ENCODE data around the gene MAP3K7.
A peak's percentile ranks its signal among the peaks of the same experiment; 100 is the strongest.

The MAP3K7 gene
- 47.4 to 154 (median 78.3) reads per million in 17 experiments for total RNA-seq

DNA sequence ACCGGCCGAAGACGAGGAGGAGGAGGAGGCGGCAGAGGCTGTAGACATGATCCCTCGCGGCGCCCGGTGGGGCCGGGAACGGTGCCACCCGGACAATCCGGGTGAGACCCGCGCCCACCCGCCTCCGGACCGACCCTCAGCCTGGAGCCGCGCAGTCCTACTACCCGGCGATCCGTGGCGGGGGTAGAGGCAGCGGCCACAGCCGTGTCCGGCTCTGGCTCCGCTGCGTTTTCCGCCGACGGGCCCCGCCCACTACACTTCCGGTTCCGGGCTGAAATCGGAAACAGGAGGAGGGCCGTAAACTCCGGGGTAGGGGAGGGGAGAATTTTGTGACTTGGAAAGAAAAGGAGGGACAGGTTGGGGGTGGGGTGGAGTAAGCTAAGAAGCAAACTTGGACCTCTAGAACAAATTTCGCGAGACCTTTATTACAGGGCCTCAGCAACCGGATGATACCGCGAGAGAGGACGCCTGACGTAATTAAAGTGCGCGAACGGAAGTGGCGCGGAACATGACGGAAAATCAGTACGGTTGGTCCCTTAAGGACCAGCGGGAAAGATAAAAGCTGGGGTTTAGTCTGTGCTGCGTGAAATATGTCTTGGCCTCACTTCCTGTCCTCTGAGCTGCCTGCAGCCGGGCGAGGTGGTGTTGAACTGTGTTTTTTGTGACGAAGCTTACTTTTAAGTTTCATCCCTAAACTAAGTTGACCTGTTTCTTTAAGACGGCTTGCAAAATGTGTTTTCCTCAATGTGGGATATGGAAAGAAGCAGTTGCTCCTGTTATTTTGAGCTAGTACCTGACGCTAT is at the start of gene MAP3K7:
Gene MAP3K7 (minus strand): TSS at position 237 of the 803 bp plus-strand sequence. CDS start 189 bp downstream, at position 48.
- DNase-seq: peak; percentile 95 to 98 (median 97)

DNA sequence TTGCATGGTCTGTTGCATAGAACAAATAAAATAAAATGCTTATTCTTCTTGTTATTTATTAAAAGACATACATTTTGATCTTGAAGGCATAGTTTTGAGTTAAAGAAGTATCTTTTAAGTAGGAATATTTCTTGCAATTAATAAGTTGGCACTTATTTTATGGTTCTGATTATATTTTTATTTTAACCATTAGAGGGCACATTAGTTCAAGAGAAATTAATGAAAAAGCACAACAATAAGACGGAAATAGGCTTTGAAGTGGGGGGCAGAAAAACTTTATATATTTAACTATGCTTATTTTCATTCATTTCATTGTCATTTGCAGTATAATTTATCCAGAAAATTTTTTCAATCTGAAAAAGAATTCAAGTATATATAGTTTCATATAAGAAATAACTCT is 44.2 kb upstream of the MAP3K7 start:
- no peak for DNase-seq

DNA sequence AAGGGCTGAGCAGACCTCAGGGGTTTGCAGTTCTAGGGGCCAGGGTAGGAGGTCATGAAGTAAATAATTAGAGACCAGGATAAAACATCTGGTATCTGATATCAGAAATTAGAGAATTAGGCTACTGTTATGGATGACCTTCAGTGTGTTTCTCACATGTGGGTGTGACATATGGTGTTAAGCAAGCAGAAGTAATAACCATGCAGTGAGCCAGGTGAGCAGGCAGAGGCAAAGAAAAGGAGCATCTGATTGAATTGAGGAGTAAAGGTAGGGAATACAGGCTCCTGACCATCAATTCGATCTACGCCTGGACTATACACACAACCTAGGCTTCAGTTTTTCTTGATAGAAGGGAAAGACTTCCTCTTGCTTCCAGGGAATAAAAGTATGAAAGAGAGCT is 34.7 kb upstream of the MAP3K7 start:
- no peak for DNase-seq

DNA sequence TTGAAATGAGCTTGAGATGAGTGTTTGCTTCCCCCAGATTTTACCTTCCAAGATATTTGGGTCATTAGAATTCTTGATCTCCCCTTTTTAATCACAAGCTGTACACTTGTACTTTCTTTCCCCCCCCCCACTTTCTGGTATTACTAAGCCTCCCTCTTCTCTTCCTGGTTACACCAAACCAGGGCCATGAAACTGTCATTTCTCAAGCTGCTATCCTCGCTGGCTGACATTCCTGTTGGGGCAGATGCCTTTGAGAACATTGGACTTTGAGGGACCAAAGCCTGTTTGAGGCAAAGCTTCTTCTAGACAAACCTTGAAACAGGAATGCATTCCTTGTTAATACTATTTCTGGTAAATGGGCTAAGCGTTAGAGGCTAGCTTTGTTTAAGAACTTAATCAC is 32.3 kb upstream of the MAP3K7 start:
- DNase-seq: no peak

DNA sequence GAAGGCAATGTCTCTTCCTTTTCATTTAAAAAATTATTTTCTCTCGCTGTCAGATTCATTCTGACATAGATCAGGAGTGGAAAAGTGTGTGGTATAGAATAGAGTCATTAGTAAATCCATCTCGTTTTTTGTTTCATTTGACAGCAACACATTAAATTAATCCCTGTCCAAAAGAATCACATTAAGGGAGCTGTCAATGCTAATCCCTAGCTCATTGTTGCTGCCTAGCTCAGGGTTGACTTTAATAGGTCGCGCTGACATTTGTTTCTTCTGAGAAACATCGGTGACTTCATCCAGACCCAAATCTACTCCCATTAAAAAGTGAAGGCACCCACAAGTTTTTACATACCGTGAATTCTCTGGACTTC is 25.4 kb upstream of the MAP3K7 start:
- DNase-seq: no peak

DNA sequence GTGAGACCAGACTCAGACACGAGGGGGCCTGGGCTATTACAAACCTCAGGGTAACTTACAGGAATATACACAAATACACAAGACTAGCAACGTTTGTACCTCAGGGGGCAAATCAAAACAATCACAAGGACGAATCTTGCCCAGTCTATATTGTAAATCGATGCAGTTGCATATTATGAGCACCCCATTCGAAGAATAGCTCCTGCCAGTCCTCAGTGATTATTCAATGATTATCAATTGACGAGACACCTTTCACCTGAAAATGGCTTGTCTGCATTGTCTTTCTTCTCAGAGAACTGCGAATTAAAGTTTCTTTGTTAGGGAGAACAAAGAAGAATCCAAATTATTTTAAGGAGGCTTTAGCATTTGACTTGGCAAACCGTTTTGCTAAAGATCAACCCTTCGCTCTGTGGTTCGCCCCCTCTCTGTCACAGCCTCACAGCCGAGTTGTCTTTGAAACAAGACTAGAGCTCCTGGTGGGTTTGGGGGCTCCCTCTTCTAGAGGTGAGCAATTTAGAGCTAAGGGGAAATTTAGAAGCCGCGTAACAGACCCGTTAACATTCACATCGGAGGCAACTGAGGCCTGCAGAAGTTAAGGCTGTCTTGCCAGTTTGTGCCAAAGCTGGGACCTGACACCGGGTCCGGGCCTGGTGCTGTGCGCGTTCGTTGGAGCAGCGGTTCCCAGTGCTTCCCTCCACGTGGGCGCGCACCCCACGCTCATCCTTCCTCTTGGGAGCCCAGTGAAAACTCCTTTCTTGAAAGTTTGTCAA is 24.9 kb upstream of the MAP3K7 start:
- no peak for DNase-seq

DNA sequence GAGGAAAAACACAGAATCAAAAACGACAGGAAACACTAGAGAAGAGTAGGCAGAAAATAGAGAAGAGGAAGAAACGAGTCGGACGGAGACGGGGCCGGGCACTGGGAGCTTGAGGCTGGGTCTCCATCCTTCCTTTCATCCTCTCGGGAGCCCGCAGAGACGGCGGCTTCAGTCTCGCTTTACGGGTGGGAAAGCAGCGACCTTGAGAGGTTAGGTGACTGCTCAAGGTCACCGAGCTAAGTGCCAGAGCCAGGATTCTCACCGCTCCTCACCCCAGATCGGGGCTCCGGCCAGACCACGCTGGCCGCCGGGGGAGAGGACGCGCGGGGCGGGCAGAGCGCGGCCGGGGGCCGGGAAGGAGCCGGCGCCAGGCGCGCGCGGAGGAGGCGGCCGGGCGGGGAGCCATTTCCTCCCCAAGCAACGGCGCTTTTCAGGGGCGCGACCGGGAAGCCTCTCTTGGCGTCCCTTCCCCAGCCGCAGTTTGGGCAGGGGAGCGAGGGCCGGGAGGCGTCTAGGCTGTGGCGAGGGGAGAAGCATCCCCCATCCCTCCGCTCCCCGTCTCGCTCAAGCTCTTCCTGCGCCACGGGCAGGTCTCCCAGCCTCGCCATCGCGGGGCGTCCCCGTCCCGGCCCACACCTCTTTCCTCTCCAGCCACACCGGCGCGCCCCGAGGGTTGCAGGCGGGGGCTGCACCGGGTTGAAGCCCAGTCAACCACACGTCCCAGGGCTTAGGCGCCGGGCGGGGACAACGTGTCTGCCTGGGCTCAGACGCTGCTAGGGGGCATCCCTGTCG is 24.1 kb upstream of the MAP3K7 start:
- peak in 3 of 4 experiments; percentile 5 to 43 (median 26) for DNase-seq

DNA sequence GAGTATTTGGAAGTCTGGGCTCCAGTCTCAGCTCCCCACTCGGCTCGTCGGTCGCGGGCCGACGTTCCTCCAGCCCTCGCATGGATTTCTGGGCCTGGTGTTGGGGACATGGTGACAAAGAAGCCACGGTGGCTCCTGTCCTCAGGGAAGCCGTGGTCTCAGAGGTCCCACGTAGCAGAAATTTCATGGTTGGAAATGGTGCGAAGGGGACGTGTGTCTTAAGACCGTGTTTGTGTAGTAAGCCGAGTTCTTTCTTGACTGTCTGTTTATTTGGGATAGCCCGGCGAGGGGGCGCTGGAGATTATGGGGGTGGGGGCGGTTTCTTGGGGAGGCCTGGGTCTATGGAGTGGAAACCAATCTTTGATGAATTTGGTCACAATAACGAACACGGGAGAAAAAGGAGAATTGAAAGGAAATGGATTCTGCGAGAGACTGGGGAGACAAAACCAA is 23.5 kb upstream of the MAP3K7 start:
- peak in 1 of 4 experiments; percentile 7 for DNase-seq

DNA sequence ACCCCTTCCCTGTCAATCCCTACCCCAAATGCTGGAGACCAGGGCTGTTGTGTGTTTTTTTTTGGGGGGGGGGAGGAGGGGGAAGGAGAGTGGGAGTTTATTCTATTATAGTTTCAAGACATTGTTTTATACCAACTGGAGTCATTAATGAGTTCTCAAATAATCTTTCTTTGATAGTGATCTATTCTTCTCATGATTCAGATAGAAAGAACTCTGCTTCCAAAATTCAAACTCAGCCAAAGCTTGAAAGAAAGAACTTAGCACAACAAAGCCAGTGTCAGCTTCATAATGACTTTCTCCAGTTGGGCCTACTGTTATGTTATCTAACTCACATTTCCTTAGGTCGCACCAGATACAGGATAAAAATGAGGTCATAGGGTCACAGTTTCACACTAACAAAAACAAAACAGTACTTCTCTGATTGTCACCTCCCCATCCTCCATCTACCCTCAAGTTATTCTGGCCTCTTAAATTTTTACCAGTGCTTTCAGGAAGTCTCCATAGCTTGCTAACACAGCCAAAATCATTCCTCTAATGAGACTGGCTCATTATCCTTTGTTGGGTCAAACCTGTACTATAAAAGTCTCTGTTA is 19.0 kb upstream of the MAP3K7 start:
- no peak for DNase-seq

DNA sequence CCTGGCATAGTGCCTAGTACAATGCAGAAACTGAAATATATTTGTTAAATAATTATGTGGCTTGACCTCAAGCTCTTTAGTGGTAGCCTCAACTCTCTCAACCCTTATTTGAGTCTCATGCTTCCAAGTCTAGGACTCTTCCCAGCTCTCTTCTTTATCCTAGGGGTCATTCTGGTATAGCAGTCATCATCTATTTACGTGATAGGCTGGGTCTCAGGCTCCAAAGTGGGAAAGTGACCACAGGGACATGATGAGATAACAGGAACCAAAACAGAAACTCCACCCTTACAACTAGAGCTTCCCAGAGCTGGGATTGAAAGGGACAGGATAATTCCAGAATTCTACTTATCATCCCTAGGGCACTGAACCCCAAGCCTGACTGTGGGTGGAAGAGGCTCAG is 17.7 kb upstream of the MAP3K7 start:
- DNase-seq: no peak

DNA sequence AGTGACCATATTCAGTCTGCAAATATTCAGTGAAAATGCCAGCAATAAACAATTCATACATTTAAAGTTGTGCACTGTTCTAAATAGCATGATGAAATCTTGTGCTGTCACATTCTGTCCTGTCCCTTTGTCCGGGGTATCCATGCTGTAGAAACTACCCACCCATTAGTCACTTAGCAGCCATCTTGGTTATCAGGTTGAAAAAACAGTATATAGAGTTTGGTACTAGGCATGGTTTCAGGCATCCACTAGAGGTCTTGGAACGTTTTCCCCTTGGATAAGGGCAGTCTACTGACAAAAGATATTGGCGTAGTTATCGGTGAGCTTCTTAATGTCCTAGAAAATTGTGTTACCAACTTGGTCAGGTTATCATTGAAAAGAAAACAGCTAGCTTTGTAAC is 12.3 kb upstream of the MAP3K7 start:
- DNase-seq: no peak

DNA sequence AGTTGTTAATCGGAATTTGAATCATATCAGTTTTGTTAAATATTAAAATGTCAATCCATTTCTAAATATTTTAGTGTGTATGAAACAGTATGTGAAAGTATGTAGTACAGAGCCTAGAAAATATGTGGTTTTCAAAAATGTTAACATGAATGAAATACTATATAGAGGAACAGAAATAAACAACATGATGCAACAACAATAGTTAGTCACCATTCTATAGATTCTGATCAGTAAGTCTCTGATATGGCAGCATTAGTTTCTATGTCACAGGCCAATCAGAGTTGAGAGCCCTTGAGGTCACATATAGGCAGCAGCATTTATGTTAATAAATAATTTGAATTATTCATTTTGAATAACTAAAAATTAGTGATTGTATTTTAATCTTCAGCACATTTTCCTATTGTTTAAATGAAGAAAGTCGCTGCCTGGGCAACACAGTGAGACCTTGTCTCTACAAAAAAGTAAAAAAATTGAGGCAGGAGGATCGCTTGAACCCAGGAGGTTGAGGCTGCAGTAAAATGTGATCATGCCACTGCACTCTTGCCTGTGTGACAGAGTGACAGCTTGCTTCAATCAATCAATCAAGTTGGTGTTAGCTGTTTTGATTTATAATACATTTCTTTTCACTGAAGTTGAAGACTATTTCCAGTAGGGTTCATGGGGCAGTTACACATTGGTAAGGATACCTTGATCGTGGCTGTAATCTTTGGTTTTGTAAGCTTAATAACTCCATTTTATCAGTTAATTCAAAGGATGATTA is 11.5 kb upstream of the MAP3K7 start:
- no peak for DNase-seq

DNA sequence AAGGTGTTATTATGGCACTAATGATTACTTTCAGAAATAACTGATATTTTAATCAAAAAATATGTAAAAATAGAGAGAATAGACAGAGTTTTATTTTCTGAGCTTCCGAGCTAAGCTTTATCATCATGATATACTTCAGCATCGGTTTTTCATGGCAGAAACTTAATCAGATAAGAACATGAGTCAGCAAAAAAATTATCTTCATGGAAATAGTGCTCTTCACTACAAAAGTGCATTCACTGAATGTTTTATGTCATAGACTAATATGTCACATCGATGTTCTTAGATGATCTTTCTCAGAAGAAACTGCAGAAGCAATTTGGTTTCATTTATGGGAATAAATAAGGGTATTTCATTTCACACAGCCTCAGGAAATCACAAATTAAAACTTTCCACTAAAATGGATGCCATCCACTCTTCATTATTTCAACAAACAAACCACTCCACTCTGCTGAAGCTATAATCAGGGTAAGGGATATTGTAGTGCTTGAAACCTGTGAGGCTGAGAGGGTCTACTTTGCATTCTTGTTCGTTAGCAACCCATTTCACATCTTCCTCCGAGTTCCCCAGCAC is 10.2 kb upstream of the MAP3K7 start:
- DNase-seq: no peak

DNA sequence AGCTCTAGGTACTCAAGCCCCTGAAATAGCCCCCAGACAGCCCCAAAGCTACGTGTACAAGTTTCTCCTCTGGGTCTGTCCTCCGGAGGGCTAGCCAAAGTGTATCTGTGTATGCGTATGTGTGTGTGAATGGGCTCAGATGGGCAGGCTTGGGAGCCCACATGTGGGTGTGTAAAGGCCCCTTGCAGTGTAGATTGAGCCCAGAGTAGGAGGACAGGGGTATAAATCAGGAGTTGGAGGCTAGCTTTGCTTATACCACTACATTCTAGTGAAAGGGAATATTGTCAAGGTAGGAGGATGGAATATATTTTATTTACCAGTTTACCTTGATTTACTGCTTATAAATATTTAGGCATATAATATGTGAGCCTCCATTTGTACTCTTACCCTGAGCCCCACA is 9.0 kb upstream of the MAP3K7 start:
- DNase-seq: no peak

DNA sequence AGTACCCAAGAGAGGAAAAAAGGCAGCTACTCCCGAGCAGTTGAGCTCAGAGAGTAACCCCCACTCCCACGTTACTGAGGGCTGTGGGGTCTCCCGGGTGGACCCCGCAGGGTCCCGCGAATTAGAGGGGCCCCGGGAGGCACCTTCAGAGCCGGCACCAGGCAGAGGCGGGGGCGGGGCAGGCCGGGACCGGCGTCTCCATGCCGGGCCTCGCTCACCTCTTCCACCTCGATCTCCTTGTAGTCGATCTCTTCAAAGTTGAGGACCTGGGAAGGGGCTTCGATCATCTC is 381 bp downstream of the MAP3K7 start:
- peak in 3 of 4 experiments; percentile 13 to 53 (median 37) for DNase-seq

DNA sequence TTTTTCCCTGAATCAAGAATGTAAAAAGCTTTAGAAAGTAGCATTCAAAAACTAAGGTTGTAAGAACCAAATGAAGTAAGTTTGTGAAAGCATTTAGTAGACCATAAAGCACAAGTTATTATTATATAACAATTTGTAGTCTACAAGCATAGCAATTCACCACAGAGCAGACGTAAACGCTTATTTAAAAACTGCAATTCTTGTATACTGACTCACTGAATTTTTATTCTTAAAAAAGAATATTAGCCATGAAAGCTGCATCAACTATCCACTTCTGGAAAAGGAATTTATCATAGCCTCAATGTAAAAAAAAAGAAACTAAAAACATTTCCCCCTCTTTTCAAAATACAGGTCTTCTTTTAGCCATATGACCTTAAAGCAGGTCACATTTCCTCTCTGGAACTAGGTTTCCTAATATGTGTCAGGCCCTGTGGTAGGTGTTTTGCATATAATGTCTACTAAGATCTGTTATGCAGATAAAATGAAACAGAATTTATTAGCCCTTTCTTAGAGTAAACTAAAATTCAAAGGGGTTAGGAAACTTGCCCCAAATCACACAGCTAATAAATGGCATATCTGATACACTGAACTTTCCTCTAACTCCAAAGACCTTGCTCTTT is 2.1 kb downstream of the MAP3K7 start:
- DNase-seq: peak in 2 of 4 experiments; percentile 7 to 12

DNA sequence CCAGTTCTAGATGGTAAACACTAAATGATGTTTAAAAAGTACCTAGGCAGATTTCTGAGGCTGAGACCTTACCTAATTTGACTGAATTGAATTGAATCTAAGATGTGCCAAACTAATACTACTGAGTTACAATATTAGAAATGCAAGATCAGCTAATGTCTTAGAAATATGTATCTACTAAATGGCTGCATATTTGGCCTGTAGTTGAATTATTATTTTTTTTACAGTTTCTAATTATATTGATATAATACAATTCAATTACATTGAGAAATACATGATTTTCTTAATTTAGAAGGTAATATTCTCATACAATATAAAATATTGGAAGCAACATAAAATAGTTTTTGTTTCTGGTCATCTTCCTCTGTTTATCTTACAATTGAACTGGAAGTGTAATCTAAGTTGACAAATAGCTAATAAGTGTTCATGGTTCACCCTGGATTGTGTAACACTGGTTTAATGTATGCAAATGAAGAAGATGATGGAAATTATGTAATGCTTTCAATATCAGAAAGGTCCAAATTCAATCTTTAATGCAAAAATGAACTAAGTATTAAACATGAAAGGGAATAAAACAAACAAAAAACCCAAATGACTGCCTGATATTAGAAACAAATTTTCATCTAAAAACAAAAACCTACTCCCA is 2.9 kb downstream of the MAP3K7 start:
- DNase-seq: no peak

DNA sequence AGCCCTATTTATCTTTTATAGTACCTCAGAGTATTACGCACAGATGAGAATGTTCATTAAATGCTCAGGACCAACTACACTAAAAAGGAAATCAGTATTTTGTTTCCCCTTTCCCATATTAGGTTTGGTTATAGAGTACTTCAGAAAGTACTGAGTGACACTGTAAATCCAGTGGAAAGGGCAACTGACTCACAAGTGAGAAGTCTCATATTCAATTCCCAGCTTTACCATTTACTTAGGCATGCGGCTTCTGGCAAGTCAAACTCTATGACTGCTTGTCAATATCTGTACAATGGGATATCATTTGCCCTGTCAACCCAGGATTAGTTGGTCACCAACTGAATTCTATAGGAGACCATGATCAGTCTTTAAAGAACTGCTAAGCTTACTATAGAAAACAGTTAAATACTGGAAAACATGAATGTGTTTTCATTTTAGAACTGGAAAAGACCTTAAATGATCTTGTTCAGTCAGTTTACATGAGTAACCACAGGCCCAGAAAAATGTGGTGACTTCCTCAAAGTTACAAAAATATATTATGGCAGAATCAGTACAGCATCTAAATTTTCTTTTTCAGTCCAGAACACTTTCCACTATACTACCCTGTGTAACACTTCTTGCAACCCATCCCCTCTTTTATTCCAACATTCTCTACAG is 3.6 kb downstream of the MAP3K7 start:
- DNase-seq: peak in 2 of 4 experiments; percentile 22 to 31

DNA sequence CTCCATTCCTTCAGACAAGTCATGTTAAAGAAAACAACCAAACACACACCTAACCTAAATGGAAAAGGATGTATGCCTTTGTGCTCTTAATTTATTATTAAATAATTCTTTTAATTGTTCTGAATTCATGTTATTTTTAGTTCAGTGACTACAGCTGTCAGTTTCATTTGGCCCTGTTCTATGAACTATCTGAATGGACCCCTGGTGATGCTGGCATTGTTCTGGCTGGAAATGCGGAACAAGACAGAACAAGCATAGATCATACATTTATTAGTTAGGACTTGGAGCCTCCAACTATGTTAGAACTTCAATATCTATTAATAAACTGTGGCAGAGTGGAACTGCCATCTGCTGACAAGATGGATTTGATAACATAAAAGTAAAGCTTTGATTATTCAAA is 5.7 kb downstream of the MAP3K7 start:
- no peak for DNase-seq

DNA sequence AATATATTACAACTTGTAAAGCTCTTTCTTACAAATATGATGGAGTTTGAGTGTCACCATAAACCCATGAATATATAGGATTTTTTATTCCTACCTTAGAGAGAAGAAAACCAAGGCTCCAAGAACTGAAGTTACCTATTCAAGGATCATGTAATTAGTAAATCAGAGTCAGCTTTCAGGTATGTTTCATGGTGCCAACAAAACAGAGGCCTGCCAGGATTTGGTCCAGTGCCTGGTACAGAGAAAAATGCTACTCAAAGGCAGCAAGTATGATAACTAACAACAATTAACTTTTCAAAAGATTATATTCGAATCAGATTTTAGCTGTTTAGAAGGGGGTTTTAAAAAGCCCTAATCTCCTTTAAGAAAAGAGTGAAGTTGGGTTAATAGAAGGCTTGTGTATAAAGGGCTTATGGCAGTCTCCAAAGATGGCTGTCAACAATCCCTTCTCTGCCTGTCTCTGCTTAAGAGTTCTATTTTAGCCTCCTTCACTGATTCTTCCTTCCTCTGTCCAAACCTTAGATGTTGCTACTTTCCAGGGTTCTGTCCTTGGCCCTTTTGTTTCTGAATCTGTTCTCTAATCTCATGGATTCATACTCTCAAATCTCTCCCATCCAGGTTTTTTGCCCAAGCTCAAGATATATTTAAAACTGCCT is 7.8 kb downstream of the MAP3K7 start:
- no peak for DNase-seq
